HPDE6-E6E7 (cell line): Measurements from ENCODE around the gene KIAA0513.
A peak's percentile ranks its signal among the peaks of the same experiment; 100 is the strongest.

Experiments used
- DNase-seq: peaks from one replicate; pipeline ENCODE4 v3.0.0; 2011; ENCODE audit warnings: missing footprints; ENCODE audit errors: extremely low spot score

The KIAA0513 gene

DNA sequence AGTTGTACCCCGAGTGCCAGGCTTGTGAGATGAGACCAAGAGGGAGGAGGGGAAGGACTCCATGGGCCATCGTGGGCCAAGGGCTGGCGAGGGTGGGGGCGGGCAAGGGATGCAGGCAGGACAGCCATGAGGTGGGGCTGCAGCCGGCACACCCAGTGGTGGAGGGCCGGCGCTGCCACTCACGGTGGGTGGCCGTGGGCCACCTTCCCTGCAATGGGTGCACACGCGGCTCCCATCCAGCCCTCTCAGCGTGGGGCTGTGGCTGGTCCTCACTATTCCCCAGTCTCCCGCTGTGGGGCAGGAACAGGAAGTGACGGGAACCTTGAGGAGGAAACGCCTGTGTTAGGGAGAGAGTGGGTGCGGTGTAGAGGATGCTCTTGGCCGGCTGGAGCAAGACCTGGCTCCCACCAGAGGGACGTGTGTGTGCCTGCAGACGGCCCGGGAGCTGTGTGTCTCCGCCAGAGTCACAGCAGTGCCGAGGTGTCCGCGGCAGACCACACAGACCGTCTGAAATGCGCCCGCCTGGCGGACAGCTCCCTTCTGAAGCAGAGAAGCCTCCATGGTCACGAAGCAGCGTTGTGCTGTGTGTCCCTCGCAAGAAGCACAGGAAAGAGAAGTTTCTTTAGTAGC, 61.1 kb downstream of the KIAA0513 start:
- DNase-seq: no peak

DNA sequence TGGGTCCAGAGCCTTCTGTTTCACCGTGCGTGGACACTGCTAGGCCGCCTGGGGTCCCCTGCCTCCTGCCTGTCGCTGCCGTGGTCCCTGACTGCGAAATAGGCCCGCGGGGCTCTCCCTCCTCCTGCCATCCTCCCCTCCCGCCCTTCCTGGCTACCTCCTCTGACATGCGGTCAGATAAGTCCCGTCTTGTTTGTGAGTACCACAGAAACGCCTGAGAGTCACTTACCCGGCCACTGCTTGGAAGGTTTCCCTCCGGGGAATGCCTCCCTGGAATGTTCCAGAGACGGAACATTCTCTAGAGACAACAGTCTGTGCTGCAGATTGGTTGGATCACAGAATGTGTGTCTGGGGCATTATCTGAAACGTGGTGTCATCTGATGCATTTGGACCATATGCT, 61.9 kb downstream of the KIAA0513 start:
- DNase-seq: peak; percentile 76

DNA sequence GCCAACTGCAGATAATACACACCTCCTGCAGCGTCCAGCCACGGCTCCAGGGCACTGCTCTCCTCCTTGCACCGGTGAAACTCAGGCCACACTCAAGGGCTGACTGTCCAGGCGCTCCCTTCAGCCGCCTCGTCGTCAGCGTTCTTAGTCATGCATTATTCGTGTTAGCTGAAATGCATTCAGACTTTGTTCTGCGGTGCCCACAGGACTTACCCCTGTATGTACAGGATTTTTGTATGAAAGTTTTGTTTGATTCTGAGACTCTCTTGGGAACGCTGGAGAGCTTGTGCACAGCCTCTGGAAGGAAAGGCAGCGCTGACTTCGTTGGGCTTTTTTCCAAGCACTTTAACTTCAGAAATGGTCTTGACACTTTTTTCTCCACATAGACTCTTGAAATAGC, 62.6 kb downstream of the KIAA0513 start:
- peak; percentile 77 for DNase-seq

DNA sequence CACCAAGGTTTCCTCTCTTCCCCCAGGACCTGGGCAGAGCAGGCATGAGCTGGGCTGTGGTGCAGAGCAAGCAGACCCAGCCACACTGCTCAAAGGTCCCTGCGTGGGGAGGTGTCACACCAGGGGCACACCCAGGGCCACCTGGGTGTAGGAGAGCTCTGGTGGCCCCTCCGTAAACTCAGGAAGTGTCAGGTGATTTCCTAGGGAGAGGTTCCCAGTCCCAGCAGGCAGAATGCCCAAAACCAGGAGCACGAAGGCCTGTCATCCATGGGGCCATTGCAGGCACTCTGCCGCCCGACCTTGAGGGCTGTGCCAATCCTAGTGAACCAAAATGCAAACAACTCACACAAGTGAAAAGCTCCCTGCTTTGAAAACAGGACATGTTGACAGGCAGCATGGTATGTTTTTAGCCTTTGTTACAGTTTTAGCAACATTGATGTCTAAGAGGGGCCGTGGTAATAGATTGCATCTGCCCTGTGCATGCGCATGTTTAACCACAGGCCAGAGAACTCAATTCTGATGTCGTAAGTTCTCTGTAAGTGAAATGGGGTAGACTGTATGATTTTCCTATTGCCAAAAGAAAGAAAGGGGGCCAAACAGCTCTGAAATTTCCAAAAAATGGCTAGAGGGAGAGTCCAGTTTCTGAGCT, 63.4 kb downstream of the KIAA0513 start:
- no peak for DNase-seq

DNA sequence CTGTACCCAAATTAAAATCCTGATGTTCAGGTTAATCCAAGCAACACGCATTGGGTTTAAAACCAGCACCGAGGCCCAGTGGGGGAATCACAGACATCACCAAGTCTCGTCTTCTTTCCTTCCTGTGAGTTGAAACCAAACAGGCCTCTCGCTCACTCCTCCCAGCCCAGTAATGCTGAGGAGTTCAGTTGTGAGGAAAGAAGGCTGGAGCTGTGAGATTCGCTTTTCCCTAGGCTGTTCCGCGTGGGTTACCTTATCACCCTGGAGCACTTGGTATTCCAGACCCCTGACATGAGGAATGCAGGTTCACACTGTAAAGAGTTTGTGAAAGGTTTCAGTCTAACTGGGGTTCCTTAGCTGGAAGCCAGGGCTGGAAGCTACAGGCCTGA, 63.9 kb downstream of the KIAA0513 start:
- DNase-seq: no peak

DNA sequence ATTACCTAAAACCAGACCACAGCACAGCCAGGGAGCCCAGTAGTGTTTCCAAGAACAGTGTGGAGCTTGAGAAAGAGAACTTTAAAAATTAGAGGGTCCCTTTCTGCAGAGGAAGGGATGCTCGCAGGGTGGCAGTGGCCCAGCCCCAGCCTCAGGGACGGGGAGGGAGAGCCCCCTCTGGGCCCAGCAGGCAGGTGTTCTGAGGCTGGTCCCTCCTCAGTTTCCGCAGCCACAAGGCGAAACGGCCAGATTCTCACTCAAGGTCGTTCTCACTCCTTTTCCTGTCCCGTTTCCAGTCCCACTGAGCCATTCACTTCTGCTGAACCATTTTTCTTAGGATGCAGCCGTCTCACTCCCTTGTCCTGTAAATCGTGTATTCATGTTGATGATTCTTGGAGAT, 64.7 kb downstream of the KIAA0513 start:
- no peak for DNase-seq

DNA sequence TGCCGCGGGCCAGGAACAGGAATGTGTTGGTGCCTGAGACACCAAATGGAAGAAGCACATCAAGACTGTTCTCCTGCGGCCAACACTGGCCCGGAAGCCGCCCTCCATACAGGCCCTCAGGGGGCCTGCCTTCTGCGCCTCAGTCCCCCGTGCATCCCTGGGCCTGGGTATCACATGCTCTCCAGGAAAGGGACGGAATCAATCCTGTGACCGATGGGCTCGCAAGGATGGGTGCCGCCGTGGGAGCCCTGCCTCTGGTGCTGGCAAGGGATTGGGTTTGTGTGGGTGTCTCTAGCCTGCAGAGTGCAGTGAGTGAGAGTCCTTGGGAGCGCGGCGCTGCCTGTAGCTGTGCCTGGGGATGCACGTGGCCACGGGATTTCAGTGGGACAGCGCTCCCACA, 65.3 kb downstream of the KIAA0513 start:
- no peak for DNase-seq

DNA sequence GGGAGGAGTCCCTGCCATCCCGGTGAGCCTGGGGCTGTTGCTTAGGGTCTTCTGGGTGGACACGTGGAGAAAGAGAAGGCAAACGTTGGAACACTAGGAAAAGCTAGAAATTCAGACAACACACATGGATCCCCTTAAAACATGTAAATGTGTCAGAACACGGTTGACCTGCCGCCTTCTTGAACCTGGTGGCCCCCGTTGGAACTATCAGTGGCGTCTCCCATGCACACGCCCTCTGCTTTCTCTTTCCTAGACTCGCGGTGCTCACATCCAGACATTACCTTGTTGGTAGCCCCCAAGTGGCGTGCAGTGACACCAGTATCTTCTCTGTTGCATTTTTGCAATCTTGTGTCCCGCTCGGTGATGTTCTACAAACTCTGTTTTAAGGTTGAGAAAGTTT, 66.1 kb downstream of the KIAA0513 start:
- DNase-seq: no peak

DNA sequence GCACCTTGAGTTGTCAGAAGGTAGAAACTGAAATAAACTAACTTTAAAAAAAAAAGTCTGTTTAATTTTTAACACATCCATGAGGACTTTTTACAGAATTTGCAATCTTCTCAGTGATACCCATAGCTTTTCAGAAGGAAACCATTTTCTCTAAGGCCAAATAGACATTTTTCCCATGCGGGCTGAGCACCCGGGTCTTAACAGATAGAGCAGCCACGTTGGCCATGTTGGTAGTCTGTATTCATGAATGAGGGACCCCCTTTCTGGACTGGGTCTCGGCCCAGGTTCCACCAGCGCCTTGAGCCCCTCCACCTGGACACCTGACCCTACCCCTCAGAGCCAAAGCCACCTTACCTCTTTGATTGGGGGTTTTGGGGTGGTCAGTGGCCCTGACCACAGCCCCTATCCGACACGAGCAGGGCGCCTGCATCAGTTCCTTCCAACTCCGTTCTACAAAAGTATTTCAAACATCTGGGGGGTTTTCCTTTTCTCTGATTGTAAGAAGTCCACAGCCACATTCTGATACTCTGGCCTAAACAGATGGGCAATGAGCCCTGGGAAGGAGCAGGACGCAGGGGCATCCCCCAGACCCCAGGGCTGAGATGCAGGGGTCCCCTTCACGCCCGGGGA, 66.7 kb downstream of the KIAA0513 start:
- no peak for DNase-seq

DNA sequence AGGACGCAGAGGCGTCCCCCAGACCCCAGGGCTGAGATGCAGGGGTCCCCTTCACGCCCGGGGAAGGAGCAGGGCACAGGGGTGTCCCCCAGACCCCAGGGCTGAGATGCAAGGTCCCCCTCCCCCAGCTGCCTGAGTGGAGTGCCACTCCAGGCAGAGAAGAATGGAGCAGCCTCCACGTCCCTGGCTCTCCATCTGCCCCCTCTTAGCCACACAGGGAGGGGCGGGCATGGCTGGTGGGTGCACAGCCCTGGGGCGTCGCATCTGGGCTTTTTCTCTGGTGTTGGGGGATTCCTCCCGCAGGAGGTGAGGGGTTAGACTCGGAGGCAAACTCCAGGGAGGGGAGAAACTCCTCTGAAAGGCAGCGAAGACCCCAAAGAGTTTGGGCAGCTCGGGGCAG, 67.2 kb downstream of the KIAA0513 start:
- DNase-seq: no peak

DNA sequence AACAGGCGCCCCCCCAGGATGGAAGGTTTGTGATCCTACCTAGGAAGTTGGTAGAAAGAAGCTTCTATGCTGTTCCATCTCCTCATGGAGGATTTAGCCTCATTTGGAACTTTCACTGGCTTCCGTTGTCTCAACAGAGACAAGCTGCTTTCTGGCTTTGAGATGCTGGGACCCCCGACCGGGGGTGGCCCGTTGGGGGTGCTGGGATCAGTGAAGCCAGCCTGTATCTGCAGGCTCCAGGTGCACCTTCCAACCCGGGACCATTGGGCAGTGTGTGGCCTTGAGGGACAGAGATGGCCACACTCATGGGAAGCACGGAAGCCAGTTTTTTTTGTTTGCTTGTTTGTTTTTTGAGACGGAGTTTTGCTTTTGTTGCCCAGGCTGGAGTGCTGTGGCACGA, 69.3 kb downstream of the KIAA0513 start:
- no peak for DNase-seq

DNA sequence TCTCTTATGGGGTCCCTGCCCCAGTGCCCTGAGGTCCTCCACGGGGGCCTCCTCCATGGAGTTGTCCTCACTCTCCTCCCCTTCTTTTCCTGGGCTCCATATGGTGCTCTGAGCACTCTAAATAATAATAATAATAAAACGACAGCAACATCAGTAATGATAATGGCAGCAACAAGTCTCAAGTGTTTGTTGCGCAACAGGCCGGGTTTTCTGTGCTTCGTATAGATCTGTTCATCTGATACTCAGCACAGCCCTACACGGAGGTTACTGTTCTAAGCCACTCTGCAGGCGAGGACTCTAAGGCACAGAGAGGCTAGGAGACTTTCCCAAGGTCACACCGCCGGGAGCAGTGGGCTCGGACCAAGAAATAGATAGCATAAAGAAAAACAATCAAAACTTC, 71.0 kb downstream of the KIAA0513 start:
- DNase-seq: no peak

DNA sequence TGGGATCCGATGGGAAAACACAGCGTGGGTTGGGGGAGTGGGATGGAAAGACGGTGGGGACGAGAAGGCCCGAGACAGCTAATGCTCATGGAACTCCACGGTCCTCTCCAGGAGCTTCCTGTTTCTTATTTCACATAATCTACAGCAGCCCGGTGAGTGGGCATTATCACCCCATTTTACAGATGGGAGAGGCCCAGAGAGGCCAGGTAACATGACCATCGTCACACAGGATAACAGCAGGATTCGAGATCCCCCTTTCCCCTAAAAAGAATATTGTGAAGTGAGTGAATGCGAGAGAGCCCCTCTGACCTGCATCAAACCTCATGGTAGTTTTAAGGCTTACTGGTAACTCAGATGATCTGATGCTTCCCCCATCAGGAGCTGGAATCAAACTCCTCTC, 72.7 kb downstream of the KIAA0513 start:
- DNase-seq: no peak

DNA sequence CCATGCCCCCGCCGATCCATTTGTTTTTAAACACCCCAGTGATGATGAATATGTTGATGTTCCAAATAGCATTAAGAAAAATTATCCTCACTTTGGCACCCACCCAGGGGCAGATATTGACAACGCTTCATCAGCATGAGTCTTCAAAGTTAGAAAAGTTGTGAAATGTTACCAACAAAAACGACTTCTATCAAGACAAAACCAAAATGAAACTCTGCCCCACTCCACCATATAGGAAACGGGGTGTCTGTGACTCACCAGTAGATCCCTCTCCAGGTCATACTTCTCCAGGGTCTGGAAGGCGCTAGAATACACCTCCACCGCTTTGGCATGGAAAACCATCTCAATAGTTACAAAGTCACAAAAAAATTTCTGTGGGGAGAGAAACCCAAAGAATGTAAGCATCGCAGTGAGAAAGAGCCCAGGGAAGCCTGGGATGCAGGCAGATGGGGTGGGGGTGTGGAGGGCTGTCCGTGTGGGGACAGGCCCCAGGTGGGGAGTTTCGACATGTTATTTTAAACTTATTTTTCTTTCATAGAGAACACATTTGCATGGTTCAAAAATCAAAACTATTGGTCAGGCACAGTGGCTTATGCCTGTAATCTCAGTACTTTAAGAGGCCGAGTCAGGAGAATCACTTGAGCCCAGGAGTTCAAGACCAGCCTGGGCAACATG, 74.5 kb downstream of the KIAA0513 start:
- DNase-seq: no peak

DNA sequence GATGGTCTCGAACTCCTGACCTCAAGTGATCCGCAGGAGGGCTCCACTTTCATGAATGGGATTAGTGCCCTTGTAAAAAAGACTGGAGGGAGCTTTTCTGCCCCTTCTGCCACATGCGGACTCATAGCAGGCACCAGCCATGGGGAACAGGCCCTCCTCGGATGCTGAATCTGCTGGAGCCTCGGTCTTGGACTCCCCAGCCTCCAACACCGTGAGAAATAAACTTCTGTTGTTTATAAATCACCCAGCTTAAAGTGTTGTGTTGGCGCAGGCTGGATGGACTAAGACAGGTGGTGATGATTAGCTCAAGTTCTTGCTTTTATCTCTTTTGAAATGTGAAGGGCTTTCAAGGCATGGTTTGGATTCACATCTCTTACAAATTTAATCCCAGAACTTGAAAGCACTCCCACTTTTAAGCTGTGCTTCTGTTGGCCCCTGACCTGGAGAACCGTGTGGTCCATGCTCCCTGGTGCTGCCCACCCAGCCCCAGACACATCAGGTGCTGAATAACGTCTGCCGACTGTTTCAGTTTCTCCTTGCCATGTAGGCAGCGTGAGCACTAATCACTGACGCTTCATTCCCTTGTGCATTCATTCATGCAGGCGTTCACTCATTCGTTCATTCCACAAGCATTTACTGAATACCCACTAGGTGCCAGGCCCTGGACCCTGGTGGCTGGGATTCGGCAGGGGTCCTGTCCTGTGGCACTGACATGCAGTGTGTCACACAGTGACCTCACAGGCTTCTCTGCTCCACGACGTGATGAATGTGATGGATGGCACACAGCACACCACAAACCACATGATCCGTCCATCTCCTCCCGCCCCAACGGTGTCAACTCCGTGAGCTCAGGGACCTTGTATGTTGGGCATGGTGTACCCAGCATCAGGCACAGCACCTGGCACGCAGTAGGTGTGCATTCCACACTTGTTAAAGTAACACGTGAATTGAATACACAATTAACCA, 75.8 kb downstream of the KIAA0513 start:
- no peak for DNase-seq

DNA sequence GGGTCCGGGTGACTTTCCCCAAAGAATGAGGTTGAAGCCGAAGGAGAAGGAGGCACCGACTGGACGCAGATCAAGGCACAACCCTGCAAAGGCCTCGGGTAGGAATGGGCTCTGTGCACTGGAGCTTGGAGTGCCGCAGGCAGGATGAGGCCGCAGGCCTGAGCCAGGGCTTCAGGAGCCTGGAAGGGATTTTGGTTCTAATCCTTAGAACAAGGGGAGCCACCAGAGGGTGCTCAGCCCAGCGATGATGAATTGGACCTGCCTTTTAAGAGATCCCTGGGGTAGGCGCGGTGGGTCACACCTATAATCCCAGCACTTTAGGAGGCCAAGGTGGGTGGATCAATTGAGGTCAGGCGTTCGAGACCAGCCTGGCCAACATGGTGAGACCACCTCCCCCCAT, 76.6 kb downstream of the KIAA0513 start:
- DNase-seq: no peak

DNA sequence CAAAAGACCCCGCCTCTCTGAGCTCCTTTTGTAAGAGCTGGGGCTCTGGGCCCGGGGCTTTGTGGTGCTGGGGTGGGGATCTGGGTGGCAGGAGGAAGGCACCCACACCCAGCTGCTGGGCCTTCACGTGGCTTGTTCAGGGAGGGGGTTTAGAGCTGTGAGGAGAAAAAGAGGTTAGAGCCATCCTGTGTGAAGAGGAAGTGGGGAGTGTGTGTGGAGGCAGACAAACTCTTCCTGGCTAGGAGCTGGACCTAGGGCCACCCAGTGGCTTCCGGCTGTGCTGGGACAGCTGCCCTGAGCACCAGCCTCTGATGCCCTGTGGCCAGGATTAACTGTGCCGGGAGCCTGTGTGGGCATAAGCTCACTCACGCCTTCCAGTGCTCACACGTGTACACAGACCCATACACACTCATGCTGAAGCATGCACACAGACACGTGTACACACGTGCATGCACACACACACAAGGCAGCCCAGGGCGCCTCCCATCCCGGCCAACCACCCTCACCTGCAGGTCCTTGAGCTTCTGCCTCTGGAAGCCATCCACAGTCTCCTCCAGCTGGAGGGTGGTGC, 77.3 kb downstream of the KIAA0513 start:
- DNase-seq: no peak

DNA sequence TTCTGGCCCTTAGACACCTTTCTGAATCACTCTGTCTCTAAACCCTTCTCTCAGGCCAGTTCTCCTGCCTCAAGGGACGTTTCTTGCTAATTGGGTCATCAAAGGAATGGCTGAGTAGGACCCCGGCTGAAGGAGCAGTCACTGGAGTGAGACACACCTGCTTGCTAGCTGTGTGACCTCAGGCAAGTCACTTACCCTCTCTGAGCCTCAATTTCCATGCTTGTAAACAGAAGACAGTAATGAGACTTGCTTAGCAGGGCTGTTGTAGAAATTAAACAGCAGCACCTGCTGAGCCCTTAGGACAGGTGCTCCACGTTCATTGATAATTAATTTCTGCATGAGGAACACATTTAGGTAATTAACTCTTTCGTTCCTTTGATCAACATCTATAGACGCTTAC, 77.9 kb downstream of the KIAA0513 start:
- DNase-seq: no peak

DNA sequence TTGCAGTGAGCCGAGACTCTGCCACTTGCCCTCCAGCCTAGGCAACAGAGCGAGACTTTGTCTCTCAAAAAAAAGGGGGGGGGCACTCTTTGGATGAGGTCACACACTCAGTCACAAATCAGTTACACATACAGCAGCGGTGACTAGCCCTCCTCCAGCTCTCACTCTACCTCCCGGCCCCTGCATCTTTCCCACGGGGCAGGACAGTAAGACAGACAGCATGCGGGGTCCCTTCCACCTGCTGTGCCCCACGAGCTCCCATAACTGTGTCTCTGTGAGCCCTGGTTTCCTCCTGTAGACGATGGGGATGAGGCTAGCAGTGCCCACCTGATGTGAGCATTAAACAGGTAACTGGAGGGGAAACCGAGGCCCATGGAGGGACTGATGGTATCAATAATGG, 79.5 kb downstream of the KIAA0513 start:
- no peak for DNase-seq

DNA sequence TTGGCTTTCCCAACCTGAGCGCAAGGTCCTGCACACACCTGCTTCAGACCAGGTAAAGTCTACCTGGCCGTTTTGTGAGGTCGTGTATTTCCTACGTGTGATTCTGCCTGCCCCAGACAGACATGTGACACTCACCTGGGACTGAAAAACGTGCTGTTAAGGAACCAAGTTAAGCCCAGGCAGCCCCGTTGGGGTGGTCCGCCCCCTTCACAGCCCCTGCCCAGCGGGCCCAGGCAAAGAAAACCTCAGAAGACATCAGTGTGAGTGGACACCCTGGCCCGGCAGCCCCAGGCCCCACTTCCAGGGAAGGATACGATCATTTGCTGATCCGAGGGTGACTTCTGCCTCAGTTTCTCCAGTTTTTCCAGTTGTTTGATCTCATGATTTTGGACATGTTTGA, 79.9 kb downstream of the KIAA0513 start:
- no peak for DNase-seq

DNA sequence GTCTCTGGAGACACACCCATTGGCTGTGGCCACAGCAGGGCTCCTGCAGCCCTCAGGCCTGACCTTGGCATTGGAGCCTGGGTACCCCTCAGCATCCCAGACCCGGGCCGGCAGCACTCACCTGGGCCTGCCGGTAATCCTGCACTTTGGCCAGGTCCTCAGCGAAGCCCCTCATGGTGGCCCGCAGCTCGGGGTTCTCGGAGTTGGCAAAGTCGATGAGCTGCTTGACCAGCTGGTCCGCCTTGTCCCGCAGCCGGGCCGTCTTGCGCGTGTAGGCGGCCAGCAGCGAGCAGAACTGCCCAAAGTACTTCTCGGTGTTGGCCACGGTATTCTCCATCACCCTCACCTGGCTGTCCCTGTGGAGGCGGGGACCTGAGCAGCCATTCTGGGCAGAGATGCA, 82.5 kb downstream of the KIAA0513 start:
- no peak for DNase-seq
